ENCODE results near the gene MORF4L1. TPM values are rescaled to one million over a fixed set of nuclear protein-coding genes. Genes with fewer than 3 reads are reported as not detected.
"Not testable (repeated sequence)": the region's sequence is repeated elsewhere in the genome, so short reads cannot be mapped to it uniquely, and the experiment has no call there.

Gene MORF4L1
- total RNA-seq, 1 donor from 2014 or later, result 329 TPM

DNA sequence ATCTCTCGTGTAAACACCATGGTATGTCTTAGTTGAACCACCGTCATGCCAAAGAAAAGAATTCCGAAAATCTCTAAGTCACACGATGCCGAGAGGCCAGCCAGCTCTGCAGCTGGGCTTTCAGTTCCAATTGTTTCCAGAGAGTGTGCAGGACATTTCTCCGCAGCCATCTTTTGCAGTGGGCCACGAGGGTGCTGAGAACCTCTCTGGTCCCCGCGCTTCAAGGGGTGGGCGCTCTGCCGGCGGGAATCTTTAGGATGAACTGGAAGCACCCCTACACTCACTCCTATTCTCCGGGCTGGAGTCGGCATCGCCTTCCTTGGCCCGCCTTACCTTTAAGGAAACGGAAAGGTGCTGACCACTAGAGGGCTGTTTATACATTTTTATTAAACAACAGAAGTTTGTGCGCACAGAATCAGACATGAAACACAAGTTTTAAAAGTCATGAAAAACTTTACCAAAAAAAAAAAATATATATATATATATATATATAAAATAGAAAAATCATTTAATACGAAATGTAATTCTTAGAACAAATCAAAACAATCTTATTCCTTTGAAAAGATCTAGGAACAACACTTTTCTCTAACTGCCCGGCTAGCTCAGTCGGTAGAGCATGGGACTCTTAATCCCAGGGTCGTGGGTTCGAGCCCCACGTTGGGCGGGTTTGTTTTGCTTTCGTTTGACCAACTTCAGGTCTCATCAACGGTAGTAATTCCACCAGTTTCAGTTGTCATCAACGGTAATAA, 12.5 kb upstream of the MORF4L1 start:
- DNase-seq (ENCODE audit: low read depth in 2 of 2), result peak; percentile 61 to 66

DNA sequence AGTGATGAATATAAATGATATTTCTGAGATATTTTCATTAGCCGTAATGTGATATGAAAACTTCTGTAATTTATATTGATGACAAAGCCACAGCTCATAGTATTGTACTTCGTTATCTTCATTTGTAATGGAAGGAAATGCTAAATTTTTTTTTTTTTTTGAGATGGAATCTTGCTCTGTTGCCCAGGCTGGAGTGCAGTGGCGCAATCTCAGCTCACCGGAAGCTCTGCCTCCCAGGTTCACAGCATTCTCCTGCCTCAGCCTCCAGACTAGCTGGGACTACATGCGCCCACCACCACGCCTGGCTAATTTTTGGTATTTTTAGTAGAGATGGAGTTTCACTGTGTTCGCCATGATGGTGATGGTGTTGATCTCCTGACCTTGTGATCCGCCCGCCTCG, 7.1 kb upstream of the MORF4L1 start:
- DNase-seq (ENCODE audit: low read depth in 2 of 2), result not testable (repeated sequence)

DNA sequence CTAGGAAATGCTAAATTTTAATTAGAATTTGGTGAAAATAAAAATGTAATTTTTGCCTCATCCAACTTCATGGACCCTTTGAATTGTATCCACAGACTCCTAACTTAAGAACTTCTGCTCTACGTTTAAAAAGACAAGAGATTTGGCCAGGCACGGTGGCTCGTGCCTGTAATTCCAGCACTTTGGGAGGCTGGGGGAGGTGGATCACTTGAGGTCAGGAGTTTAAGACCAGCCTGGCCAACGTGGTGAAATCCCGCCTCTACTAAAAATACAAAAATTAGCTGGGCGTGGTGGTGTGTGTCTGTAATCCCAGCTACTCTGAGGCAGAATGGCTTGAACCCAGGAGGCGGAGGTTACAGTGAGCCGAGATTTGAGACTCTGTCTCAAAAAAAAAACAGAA, 6.7 kb upstream of the MORF4L1 start:
- DNase-seq (ENCODE audit: low read depth in 2 of 2), result not testable (repeated sequence)

DNA sequence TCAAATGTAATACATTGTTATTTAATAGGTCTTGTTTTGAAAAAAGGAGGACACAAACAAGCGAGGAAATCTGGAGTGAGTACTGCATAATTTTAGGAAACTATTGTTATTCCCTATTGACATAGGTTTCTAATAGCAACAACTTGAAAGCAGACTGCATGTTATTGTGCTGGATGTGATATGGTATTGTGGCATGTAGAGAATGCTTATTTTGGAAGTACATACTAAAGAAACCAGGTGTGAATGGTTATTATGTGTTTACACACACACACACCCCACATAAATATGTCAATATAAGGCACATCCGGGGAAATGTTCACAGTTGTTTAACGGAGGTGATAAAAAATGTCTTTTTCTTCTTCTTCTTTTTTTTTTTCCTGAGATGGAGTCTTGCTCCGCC, 5.9 kb upstream of the MORF4L1 start:
- DNase-seq (ENCODE audit: low read depth in 2 of 2), result no peak

DNA sequence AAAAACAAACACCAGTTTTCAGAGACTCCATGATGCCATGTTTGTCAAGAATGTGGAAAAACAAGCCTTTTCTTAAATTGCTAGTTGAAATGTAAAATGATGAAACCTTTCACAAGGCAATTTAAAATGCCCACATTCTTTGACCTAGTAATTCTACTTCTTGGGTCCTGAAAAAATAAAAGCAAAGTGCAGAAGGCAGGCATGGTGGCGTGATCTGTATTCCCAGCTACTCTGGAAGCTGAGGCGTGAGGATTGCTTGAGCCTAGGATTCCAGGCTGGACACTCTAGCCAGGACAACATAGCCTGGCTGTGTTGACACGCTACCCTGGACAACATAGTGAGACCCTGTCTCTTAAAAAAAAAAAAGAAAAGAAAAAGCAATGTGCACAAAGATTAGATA, 4.3 kb upstream of the MORF4L1 start:
- DNase-seq (ENCODE audit: low read depth in 2 of 2), result no peak

DNA sequence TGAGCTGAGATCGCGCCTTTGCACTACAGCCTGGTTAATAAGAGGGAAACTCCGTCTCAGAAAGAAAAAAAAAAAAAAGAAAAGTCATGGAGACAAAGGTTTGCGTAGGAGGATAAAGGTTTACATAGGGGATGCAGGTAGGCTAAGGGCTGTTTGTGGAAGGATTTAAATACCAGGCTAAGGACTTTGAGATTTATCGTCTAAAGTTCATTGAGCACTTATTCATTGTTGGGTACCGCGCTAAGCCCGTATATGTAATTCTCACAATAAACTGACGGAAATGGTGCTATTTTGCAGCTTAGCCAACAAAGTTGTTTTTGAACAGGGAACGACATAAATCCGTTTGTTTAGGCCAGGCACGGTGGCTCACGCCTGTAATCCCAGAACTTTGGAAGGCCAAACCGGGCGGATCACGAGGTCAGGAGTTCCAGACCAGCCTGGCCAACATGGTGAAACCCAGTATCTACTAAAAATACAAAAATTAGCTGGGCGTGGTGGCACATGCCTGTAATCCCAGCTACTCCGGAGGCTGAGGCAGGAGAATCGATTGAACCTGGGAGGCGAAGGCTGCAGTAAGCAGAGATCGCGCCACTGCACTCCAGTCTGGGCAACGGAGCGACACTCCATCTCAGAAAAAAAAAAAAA, 1.1 kb upstream of the MORF4L1 start:
- not testable (repeated sequence) for DNase-seq (ENCODE audit: low read depth in 2 of 2)

DNA sequence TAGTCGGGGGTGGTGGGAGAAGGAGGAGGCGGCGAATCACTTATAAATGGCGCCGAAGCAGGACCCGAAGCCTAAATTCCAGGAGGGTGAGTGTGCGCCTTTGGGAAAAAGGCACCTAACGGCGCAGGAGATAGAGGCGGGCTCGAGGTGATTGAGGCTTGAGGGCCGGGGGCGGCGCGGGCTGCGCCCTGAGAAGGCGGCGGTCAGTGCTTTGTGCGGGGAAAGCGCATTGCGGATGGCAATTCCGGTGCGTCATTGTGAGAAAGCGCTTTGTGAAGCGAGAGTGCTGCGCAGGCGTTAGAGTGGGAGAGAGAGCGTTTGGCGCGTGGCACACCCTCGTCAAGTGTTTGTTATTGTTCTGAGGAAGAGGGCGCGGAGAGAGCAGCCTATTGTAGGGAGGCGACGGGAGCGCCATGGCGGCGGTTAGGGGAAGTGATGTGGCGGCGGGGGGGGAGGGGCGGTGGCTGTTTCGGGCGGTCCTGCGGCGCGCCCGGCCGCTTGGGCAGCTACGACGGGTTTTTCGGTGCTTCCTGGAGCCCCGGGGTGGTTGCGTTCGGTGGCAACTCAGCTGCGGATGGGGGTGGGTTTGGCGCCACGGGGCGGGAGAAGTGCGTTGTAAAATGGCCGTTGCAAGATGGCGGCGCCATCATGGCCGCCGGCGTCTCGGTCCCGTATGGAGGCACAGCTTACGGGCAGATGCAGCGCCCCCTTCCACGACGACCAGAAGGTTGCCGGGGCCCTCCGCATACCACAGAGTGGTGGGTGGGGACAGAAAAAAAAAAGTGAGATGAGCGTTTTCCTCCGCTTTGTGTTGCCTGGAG, 492 bp downstream of the MORF4L1 start:
- peak; percentile 74 to 94 for DNase-seq (ENCODE audit: low read depth in 2 of 2)

DNA sequence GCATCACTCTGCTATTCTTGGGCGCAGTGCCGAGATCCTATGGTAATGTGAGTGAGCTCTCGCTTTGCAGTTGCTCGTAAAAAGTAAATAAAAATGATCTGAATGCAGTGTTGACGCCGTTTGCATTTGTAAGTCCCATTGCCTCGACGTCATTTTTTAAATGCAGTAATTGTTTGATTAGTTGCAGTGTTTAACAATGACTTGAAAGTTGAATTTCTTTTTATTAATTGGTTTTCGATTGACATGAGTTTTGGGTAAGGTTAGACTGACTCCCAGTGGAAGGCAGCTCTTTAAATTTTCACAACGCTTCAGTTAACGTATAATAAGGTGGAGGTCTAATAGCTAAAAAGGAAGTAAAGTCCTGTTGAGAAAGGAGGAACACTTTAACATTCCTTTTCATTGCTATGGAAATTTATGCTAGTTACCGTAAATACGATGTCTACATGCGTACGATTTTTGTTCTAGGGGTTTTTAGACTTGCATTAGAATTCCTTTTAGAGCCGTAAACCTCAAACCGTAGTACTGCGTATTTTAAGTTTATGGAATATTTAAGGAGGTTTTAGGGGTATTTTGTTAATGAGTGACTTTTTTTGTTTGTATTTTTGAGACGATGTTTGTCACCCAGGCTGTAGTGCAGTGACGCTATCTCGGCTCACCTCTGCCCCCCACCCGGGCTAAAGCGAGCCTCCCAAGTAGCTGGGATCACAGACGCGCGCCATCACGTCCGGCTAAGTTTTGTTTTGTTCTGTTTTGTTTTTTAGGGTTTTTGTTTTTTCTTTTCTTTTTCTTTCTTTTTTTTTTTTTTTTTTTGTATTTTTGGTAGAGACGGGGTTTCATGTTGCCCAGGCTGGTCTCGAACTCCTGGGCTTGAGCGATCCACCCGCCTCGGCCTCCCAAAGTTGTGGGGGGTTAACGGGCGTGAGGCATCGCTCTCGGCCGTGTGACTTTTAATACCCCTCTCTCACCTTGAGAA, 1.4 kb downstream of the MORF4L1 start:
- DNase-seq (ENCODE audit: low read depth in 2 of 2), result peak; percentile 11 to 43

DNA sequence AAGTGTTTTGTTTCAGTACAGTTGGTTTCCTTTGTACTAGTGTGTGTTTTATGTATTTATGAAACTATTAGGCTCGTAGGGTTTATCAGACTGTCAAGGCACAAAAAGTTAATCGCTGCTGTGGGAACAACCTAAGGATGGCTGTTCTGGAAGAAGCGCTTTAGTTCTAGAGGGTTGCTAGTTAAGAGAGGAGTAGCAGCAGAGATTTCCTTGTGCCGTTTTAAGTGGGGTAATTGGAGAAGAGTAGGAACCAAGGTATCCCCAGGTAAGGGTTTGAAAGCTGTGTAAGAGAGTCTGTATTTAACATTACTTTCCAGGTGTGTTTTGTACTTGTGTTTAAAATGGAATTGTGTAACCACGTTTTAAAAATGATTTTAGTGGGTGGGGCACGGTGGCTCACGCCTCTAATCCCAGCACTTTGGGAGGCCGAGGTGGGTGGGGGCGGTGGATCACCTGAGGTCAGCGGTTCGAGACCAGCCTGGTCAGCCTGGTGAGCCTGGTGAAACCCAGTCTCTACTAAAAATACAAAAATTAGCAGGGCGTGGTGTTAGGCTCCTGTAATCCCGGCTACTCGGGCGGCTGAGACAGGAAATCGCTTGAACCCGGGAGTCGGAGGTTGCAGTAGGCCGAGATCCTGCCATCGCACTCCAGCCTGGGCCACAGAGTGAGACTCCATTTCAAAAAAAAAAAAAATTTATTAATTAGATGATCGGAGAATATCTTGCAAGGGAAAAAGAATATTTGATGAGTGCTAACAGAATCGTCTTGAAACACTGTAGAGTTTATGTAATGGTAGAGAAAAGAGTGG, 2.6 kb downstream of the MORF4L1 start:
- no peak for DNase-seq (ENCODE audit: low read depth in 2 of 2)

DNA sequence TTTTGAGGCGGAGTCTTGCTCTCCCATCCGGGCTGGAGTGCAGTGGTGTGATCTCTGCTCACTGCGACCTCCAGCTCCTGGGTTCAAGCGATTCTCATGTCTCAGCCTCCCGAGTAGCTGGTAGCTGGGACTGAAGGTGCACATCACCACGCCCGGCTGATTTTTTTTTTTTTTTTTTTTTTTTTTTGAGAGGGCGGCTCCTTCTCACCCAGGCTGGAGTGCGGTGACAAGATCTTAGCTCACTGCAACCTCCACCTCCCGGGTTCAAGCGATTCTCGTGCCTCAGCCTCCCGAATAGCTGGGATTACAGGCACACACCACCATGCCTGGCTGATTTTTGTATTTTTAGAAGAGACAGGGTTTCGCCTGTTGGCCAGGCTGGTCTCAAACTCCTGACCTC, 4.3 kb downstream of the MORF4L1 start:
- not testable (repeated sequence) for DNase-seq (ENCODE audit: low read depth in 2 of 2)

DNA sequence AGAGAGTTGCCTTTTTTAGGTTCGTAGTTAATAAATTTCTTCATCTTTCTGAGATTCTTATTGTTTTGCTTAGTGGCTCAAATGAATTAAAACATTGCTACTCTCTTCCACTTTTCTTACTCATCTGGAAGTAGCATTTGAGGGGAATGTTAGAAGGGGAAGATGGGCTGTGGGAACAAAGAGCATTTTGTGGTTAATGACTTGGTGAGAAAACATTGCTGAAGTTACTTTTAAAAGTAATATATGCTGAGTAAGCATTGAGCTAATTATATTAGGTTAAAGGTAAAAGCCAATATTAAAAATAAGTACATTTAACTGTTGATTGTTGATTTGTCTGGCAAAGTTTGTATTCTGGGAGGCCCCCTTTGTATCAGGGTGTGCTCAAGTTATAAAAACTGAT, 5.7 kb downstream of the MORF4L1 start:
- no peak for DNase-seq (ENCODE audit: low read depth in 2 of 2)

DNA sequence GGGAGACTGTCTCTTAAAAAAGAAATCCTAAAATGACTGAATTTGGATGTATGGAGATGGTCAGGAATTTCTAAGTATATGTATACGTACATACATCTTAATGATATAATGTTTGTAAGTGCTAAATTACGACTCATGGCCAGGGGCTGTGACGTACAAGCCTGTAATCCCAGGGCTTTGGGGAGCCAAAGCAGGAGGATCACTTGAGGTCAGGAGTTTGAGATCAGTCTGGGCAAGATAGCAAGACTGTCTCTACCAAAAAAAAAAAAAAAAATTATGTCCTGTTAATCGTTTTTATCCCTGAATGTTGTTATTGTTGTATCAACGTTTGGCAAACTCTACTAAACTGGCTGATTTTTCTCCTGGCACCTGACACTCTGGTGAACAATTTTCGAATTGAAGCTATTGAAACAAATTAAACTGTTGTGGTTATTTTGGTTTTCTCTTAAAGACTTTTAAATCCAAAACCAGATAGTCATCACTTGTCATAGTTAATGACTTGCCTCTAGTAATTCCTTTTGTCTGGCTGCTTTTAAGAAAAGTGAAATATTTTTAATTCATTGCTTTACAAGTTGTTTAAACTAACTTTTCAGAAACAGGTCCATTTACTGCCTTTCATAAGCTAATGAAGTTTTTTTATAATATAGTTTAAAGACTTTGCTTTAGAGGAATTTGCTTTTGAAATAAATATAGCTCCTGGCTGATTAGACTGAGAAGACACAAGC, 7.0 kb downstream of the MORF4L1 start:
- DNase-seq (ENCODE audit: low read depth in 2 of 2), result no peak

DNA sequence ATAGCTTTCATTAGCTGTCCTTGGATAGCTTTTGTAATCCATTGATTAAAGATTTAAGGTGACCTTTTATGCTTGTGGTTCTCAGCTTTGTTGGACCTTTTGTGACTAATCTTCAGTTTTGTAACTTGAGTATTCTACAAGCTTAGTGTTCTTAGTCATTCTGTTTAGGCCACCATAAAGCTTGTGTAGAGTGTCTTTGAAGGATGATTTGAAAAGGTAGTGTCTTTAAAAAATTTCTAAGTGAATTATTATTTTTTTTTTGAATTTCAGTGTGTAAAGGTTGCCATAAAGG, 7.5 kb downstream of the MORF4L1 start:
- no peak for DNase-seq (ENCODE audit: low read depth in 2 of 2)

DNA sequence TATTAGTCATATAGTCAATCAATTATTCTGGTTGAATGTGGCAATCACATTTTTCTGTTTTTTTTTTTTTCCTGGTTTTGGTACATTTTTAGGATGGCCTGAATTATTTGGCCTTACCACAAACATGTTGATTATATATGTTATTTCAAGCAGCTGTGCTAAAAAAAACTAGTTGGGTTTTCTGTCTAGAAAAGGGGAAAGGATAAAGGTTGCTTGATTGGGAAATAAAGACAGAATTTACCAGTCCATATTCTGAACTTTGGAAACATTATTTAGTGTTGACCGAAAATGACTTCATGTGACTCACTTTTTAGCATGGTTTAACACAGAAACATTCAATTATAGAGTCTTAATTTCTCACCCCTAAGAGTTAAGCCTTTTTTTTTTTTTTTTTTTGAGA, 8.1 kb downstream of the MORF4L1 start:
- no peak for DNase-seq (ENCODE audit: low read depth in 2 of 2)

DNA sequence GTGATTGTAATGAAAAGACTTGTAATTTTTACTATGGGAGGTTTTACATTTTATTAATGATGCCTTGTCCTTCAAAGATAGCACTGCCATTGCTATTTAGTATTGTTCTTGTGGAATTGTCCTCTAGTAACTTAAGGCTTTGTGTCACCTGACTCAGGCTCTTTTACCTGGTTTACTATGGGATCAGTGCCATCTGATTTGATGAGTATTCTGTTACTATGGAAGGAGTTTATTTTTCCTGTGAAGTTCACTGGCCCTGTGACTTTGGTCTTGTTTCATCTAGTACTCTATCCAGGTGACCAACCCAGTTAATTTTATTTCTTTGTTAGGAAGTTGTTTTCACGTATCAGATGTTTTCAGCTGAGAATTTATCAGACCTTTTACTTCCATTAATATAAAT, 9.0 kb downstream of the MORF4L1 start:
- DNase-seq (ENCODE audit: low read depth in 2 of 2), result no peak

DNA sequence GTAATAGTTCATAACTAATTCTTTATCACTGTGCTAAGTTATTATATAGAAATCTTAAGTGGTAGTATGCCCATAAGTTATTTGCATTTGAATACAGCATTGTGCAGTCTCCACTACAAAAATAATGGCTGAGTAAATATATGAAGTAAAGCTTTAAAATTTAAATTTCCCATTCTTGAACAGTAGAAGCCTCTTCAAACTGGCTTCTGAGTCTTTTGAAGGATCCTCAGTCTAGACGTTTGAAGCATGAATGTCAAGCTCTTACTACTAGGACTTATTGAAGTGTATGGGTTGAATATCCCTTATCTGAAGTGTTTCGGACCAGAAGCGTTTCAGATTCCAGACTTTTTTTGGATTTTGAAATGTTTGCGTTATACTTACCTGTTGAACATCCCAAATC, 16.3 kb downstream of the MORF4L1 start:
- DNase-seq (ENCODE audit: low read depth in 2 of 2), result no peak

DNA sequence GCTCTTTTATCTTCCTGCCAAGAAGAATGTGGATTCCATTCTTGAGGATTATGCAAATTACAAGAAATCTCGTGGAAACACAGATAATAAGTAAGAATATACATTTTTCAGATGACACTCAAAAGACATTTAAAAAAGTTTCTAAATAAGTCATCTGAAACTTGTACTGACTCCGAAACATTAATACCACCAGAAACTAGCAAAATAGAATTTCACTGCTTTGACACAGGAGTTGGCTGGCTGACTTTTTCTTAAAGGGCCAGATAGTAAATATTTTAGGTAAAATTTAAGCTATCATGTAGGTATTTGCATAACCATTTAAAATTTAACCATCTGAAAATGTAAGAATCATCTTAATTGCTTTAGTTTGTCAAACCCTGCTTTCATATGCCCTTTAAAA, 20.8 kb downstream of the MORF4L1 start:
- DNase-seq (ENCODE audit: low read depth in 2 of 2), result no peak

DNA sequence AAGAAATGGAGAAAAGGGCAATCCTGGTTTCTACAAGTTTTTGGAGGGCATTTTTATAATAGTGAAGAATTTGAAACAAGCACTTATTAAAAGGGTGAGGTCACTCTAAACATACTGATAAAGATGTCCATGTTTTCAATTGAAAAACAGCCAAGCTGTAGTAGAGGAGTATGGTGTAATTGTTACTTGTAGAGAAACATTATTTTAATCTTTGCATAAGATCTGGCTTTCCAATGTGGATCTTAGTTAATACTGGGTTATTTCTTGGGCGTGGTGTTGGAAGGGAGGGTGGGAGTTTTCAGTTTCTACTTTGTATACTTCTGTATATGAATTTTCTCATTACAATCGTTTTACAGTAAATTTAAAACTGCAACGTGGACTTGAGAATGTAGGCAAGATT, 22.8 kb downstream of the MORF4L1 start:
- no peak for DNase-seq (ENCODE audit: low read depth in 2 of 2)

DNA sequence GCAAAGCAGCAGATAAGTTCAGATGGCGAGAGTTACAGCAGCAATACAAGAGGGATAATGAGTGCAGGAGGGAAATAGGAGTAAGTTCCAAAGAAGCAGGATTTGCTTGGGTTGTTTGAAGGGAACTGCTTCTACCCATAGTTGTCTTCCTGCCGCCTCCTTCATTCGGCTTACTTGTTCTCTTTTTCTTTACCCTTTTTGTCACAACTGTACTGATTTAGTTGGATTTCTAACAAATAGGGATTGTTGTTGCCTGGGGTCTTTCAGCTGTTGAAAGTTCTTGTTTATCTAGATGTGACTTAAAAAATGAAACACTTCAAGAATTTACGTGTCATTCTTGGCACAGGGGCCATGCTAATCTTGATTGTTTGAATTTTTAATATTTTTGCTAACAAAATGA, 25.9 kb downstream of the MORF4L1 start:
- DNase-seq (ENCODE audit: low read depth in 2 of 2), result no peak

Data from dermis microvascular lymphatic vessel endothelial cell (primary cell).